ENCODE data around the gene CARHSP1.

DNA sequence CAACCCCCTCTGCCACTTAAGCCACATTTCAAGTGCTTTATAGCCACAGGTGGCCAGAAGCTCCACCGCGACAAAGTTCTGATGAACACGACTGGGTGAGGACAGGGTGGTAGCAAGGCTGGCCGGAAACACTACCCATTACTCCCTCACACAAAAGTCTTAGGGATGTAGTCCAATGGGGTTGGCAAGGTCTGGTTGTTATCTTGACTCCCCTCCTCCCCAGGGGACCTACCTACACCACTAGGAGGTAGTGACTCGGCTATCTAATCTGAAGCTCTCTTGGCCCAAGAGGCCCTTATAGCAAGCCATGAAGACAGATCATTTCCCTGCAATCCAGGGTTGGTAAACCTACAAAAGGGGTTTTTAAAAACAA lies 21.7 kb upstream of the CARHSP1 start:
- TF ChIP-seq TARDBP (IDR thresholded peaks at IDR 0.05) (no peak), FOXM1 (IDR thresholded peaks at IDR 0.05; ENCODE audit: borderline replicate concordance) (no peak), FOXK2 (IDR thresholded peaks at IDR 0.05) (no peak), SUZ12 (IDR thresholded peaks at IDR 0.05) (no peak), SP1 (IDR thresholded peaks at IDR 0.05) (no peak)

Data from HEK293T (cell line).